ENCODE results near the gene LIG1.

Gene LIG1

GRCh38 chr19:48169939-48170803, at the start of gene LIG1, which contains the start of gene ZSWIM9:
Gene LIG1 (minus strand): TSS chr19:48170344. CDS start chr19:48165566, 4,778 bp downstream.
Gene ZSWIM9 (plus strand): TSS chr19:48170680. CDS start chr19:48171803, 1,123 bp downstream.
- peak; percentile 97 for DNase-seq

DNA sequence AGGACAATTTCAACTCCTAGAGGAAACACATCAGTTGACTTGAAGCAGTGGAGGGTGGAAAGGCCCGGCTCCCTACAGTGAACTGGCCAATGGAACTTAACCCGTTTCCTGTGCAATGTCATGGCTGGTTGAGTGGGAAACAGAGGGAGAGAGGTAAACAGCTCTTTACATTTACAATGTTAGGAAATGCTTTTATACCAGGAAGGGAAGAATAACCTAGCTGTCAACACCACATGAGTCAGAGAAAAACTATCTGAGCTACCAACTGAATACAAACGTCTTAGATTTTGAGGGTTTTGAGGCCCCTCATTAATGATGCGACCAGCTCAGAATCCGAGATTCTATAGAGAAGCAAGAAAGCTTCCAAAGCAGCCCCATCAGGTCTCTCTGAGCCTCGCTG, 48.9 kb upstream of the LIG1 start:
- in situ Hi-C loops (cut with MboI; ENCODE audit: low pct_unique_long_range_greater_than_20kb, low sequenced_read_pairs) = no loop called here
- no peak for DNase-seq

More at GRCh38 chr19:48169939-48170803, at the start of gene LIG1, which contains the start of gene ZSWIM9:
- in situ Hi-C loops (cut with MboI; ENCODE audit: low pct_unique_long_range_greater_than_20kb, low sequenced_read_pairs) = no loop called here

DNA sequence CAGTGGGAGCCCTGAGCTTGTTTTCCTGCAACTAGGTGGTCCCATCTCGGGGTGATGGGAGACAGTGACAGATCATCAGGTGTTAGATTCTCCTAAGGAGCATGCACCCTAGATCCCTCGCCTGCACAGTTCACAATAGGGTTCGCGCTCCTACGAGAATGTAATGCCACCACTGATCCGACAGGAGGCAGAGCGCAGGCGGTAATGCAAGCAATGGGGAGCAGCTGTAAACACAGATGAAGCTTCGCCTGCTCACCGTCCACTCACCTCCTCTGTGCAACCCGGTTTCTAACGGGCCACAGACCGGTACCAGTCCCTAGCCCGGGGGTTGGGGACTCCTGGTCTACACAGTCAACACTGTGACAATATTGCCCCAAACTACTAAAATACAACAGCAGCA, 46.8 kb upstream of the LIG1 start:
- in situ Hi-C loops (cut with MboI; ENCODE audit: low pct_unique_long_range_greater_than_20kb, low sequenced_read_pairs) = no loop called here
- no peak for DNase-seq

- in situ Hi-C loops (cut with MboI; ENCODE audit: low pct_unique_long_range_greater_than_20kb, low sequenced_read_pairs) = no loop called here
- no peak for DNase-seq
These were observed 43.8 kb upstream of the LIG1 start for GRCh38 chr19:48213959-48214358.

GRCh38 chr19:48210005-48210404, 39.9 kb upstream of the LIG1 start:
- in situ Hi-C loops (cut with MboI; ENCODE audit: low pct_unique_long_range_greater_than_20kb, low sequenced_read_pairs) = no loop called here
- DNase-seq = no peak

DNA sequence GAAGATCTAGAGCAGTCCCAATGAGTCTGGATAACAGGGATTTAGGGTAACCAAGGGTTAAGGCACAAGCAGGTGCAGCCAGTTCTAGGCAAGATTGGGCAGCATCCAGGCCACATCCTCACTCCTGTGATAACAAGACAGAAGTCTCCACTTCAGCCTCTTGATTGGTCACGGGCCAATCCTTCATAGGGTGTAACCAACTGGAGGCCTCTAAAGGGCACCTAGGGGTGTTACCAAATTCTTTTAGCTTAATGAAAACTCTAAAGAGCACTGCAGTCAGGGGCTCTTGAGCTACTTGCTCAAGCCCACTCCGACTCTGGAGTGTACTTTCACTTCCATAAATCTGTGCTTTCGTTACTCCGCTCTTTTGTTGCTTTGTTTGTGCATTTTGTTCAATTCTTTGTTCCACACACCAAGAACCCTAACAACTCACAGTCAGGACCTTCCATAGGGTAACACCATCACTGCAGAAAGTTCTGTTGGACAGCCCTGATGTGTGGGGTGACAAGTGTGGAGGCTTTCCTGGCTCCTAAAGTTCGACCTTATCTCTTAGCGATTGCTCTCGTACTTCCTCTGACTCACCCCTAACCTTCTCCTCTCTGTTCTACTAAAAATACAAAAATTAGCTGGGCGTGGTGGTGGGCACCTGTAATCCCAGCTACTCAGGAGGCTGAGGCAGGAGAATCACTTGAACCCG, 36.4 kb upstream of the LIG1 start:
- in situ Hi-C loops (cut with MboI; ENCODE audit: low pct_unique_long_range_greater_than_20kb, low sequenced_read_pairs) = no loop called here
- no peak for DNase-seq

GRCh38 chr19:48203794-48204628, 33.9 kb upstream of the LIG1 start:
- DNase-seq = peak; percentile 98
- in situ Hi-C loops (cut with MboI; ENCODE audit: low pct_unique_long_range_greater_than_20kb, low sequenced_read_pairs) = no loop called here

DNA sequence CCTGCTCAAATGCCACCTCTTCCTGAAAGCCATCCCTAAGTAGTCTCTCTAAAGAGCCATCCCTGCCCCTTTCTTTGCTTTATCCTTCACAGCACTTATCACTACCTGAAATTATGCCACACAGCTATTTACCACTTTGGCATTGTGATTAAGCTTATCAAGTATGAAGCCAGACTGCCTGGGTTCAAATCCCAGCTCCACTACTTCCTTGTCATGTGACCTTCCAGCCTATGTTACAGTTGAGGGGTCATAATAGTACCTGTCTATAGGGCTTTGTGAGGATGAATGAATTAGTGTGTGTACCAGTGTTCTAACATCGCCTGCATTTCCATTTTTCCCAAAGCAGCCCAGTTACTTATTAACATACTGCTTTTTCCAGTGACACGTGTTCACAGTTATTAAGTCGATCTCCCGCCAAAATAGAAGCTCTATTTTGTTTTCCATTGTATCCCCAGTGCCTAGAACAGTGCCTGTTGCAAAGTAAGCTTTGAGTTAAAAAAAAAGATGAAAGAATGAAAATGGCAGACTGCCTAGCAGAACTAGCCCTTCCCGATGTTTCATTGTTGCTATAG, 33.2 kb upstream of the LIG1 start:
- in situ Hi-C loops (cut with MboI; ENCODE audit: low pct_unique_long_range_greater_than_20kb, low sequenced_read_pairs) = no loop called here
- DNase-seq = no peak

DNA sequence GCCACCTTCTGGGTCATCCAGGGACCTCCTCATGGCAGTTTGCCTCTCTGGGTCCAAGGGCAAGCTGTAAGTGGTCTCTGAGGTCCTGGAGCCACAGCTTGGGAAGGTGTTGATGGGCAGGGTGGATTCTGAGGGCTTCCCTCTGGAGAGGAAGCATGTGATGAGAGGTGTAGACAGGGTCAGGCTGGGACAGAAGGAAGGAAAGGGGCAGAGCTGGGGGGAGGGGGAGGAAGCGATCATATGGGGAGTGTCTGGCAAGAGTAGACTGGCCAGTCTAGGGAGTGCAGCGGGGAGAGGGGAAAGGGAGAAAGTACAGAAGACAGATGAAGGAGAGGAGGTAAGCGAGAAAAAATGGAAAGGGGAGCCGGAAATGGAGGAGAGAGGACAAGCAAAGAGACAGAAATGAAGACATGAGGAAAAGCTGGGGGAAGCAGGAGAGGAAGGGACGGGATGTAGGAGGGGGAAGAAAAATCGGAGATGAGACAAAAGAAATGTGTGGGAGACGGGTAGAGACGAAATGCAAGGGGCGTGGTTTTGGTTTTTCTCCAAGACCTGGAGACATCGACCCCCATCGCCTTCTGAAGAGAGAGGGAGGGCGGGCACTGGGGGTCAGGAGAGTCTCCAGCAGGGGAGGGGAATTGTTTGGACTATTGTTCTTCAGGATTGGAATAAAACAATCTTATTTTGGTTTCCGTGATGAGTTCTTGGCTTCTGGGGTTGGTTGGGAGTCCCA, 27.0 kb upstream of the LIG1 start:
- DNase-seq = peak; percentile 37
- in situ Hi-C loops (cut with MboI; ENCODE audit: low pct_unique_long_range_greater_than_20kb, low sequenced_read_pairs) = no loop called here

DNA sequence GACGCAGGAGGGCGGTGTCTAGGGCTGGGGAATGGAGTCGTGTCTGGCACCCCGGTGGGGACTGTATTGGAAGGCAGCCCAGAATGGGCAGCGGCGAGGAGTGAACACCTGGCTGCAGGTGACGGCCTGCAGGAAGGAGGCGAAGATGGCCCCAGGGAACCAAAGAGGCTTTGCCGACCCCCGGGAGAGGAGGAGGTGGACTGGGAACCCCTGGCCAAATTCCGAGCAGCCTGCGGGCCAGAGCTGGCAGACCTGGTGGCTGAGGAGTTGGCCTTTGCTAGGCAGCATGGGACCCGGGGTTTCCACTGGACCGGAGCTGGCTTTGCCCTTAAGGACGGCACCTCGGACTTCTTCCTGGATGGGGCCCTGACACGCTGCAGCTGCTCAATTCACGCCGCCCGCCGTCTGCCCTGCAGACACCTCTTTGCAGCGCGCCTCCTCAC, 26.2 kb upstream of the LIG1 start:
- no peak for DNase-seq
- in situ Hi-C loops (cut with MboI; ENCODE audit: low pct_unique_long_range_greater_than_20kb, low sequenced_read_pairs) = no loop called here

GRCh38 chr19:48194844-48195830, 25.0 kb upstream of the LIG1 start:
- no peak for DNase-seq
- in situ Hi-C loops (cut with MboI; ENCODE audit: low pct_unique_long_range_greater_than_20kb, low sequenced_read_pairs) = no loop called here

- in situ Hi-C loops (cut with MboI; ENCODE audit: low pct_unique_long_range_greater_than_20kb, low sequenced_read_pairs) = no loop called here
- no peak for DNase-seq
These were observed 24.1 kb upstream of the LIG1 start for GRCh38 chr19:48194041-48194843.

DNA sequence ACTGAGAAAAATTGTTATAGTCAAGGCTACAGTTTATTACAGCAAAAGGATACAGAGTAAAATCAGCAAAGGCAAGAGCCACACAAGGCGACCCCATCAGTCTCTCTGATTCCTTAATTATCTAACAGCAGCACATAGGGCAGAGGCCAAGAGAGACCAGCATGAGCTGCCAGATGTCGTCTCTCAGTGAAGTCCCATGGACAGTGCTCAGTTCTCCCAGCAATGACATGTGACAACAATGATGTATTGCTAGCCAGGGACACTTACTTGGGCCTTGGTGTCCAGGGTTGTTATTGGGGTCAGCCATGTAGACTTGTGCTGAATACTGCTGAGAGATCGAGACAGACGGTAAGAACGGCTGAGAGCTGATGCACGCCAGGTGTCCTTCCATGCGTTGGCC, 22.6 kb upstream of the LIG1 start:
- in situ Hi-C loops (cut with MboI; ENCODE audit: low pct_unique_long_range_greater_than_20kb, low sequenced_read_pairs) = no loop called here
- DNase-seq = no peak

DNA sequence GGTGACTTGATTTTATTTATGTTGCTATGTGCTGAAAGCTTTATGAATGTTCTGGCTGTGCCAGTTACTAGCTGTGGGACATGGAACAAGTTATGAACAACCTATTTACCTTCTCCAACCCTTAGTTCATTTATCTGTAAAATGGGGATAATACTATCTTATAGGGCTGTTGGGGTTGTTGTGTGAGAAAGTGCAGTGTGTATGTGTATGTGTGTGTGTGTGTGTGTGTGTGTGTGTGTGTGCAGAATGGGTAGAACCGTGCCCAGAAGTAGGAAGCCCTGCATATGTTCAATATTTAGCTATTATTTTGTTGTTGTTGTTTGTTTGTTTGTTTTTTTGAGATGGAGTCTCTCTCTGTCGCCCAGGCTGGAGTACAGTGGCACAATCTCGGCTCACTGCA, 20.7 kb upstream of the LIG1 start:
- DNase-seq = no peak
- in situ Hi-C loops (cut with MboI; ENCODE audit: low pct_unique_long_range_greater_than_20kb, low sequenced_read_pairs) = no loop called here

DNA sequence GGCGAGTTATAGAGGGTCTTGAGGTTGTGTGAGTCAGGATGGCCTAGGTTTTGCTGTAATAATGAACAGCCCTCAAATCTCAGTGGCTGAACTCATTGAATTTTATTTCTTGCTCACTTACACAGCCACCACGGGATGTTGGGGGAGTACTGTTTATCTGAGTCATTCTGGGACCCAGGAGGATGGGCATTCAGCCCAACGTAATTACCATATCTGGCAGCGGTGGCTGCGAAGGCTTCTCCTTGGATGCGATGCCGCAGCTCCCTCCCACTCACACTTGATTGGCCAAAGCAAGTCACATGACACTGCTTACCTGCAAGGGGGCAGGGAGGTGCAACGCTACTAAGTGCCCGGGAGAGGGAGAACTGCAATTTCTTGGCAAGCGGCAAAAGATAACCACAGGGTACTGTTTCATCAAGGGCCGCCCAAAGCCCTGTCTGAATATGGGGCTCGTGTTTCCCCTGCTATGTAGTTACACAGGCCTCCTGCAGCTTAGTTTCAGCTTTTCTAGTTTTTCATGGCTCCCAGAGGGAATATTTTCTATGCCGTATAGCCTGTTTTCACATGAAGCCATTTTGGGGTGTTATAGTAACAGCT, 20.2 kb upstream of the LIG1 start:
- in situ Hi-C loops (cut with MboI; ENCODE audit: low pct_unique_long_range_greater_than_20kb, low sequenced_read_pairs) = no loop called here
- no peak for DNase-seq

DNA sequence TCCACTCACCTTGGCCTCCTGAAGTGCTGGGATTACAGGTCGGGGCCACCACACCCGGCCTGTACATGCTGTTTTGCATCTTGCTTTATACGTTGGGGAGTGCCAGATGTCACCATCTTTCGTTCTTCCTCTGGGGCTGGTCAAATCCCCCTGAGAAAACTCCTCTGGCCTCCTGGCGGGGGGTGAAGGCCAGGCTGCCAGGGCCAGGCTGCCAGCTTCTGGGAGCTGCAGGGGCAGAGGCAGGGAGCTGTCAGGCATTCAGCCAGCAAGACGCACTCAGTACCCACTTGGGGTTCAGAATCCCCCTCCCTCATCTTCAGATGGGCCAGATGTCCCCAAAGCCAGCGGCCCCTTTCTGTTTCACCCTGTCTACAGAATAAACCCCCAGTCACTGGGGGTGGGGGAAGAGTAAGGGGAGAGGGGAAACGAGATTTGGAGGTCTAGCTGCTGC, 16.4 kb upstream of the LIG1 start:
- in situ Hi-C loops (cut with MboI; ENCODE audit: low pct_unique_long_range_greater_than_20kb, low sequenced_read_pairs) = no loop called here
- DNase-seq = no peak
